Tibial artery (tissue), 4 donors: Measurements from ENCODE around the gene EFHC1.
"Not testable (repeated sequence)": the region's sequence is repeated elsewhere in the genome, so short reads cannot be mapped to it uniquely, and the experiment has no call there.

Experiments
- DNase-seq, 2 donors: peaks; one replicate each; pipeline ENCODE4 v3.0.0-alpha.2; 2019
- H3K27ac ChIP-seq, 2 donors: fragments of 200-600 bp; sonication (generic) in 1 of 2; 1 replicate in 1 of 2; 2 replicates in 1 of 2; pipeline ENCODE4 v1.5.1; 2018 to 2019; ENCODE audit warnings: mild to moderate bottlenecking in 1 of 2
- H3K27me3 ChIP-seq, 2 donors: fragments of 200-600 bp; sonication (generic) in 1 of 2; one replicate each; pipeline versions ENCODE4 v1.5.1 to v1.6.0; 2016 to 2019
- H3K36me3 ChIP-seq, 3 donors: fragments of 200-600 bp; sonication (generic) in 2 of 3; one replicate each; pipeline ENCODE4 v1.5.1; 2016 to 2019; ENCODE audit warnings: mild to moderate bottlenecking in 2 of 3
- H3K4me1 ChIP-seq, 4 donors: fragments of 200-600 bp; sonication (generic) in 2 of 4; 1 replicate in 3 of 4; 2 replicates in 1 of 4; pipeline ENCODE4 v1.5.1; 2016 to 2019
- H3K4me3 ChIP-seq, 2 donors: fragments of 200-600 bp; sonication (generic) in 1 of 2; 1 replicate in 1 of 2; 2 replicates in 1 of 2; pipeline ENCODE4 v1.5.1; 2018 to 2019; ENCODE audit warnings: mild to moderate bottlenecking in 2 of 2
- H3K9me3 ChIP-seq, 3 donors: fragments of 200-600 bp; sonication (generic) in 1 of 3; one replicate each; pipeline ENCODE4 v1.5.1; 2016 to 2019
- intact Hi-C: fragments of 100-400 bp; cut with DNase I; formaldehyde crosslinking; loops from one replicate; pipeline ENCODE4 v1.15.0; 2023; ENCODE audit warnings: low total_unique reads
- TF ChIP-seq, protein P1 (sequence below), 2 experiments: fragments of 200-600 bp in 1 of 2; fragments of 450-650 bp in 1 of 2; IDR thresholded peaks; one replicate each; pipeline ENCODE4 v1.5.1; 2017 to 2019; ENCODE audit warnings: antibody characterized with exemption in 2 of 2, mild to moderate bottlenecking in 1 of 2, moderate library complexity in 1 of 2

Gene EFHC1

DNA sequence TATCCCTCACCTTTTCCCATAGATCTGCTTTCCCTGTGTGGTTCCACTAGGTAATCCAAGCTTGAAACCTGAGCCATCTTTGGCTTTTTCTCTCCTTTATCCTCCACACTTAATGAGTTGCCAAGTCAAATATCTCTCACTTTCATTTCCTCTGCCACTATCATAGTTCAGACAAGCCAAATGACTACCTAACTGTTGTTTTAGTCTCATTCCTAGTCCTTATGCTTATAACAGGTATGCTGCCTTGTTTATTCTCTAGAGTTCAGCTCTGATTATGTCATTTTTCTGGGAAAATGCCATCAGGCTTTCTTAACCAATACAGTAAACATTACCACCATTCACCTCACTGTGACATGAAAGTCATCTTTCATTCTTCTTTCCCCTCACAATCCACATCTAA is 6.5 kb downstream of the EFHC1 start:
- DNase-seq, result no peak
- intact Hi-C loops, result no loop called here
- Histone ChIP-seq H3K36me3 (no peaks in the 10 kb centered on the region), H3K27me3 (no peaks in the 10 kb centered on the region), H3K4me1 (peaks cover 0 to 19% (median 9%) of the 10 kb centered on the region in 4 donors), H3K9me3 (no peaks in the 10 kb centered on the region), H3K27ac (no peak overlapping the region), H3K4me3 (no peak overlapping the region)
- TF ChIP-seq, protein P1, sequence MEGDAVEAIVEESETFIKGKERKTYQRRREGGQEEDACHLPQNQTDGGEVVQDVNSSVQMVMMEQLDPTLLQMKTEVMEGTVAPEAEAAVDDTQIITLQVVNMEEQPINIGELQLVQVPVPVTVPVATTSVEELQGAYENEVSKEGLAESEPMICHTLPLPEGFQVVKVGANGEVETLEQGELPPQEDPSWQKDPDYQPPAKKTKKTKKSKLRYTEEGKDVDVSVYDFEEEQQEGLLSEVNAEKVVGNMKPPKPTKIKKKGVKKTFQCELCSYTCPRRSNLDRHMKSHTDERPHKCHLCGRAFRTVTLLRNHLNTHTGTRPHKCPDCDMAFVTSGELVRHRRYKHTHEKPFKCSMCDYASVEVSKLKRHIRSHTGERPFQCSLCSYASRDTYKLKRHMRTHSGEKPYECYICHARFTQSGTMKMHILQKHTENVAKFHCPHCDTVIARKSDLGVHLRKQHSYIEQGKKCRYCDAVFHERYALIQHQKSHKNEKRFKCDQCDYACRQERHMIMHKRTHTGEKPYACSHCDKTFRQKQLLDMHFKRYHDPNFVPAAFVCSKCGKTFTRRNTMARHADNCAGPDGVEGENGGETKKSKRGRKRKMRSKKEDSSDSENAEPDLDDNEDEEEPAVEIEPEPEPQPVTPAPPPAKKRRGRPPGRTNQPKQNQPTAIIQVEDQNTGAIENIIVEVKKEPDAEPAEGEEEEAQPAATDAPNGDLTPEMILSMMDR (IDR thresholded peaks at IDR 0.05), result no peak

DNA sequence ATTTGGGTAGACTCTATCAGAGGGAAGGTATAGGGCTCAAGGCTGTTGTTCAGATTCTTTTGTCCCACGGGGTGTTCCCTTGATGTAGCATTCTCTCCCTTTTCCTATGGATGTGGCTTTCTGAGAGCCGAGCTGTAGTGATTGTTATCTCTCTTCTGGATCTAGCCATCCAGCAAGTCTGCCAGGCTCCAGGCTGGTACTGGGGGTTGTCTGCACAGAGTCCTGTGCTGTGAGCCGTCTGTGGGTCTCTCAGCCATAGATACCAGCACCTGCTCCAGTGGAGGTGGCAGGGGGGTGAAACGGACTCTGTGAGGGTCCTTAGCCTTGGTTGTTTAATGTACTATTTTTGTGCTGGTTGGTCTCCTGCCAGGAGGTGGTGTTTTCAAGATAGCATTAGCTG is 13.2 kb downstream of the EFHC1 start:
- H3K9me3 ChIP-seq, H3K27ac ChIP-seq, H3K36me3 ChIP-seq, H3K27me3 ChIP-seq, H3K4me3 ChIP-seq, intact Hi-C loops, DNase-seq, H3K4me1 ChIP-seq: not testable (repeated sequence)

DNA sequence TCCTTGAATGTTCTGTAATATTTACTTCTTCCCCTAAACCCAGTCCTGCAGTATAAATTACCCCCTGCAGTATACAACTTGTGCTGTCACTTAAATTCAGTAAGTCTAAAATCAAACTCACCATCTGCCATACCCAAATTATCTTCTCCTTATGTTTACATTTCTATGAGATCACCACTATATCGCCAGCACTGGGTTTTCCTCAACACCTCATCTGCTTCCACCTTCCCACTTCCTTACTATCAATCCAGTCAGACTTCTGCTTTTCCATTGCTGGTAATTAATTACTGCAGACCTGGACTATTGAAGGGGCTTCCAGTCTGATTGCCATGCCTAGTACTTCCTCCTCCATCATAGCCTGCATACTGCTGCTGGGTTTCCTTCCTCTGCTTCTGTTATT is 15.2 kb downstream of the EFHC1 start:
- TF ChIP-seq, protein P1 (IDR thresholded peaks at IDR 0.05), result no peak
- Histone ChIP-seq H3K36me3 (peaks cover 0 to 14% (median 3%) of the 10 kb centered on the region in 3 donors), H3K4me1 (no peaks in the 10 kb centered on the region), H3K27me3 (no peaks in the 10 kb centered on the region), H3K27ac (no peak overlapping the region), H3K9me3 (no peaks in the 10 kb centered on the region), H3K4me3 (no peak overlapping the region)
- intact Hi-C loops, result no loop called here
- no peak for DNase-seq

DNA sequence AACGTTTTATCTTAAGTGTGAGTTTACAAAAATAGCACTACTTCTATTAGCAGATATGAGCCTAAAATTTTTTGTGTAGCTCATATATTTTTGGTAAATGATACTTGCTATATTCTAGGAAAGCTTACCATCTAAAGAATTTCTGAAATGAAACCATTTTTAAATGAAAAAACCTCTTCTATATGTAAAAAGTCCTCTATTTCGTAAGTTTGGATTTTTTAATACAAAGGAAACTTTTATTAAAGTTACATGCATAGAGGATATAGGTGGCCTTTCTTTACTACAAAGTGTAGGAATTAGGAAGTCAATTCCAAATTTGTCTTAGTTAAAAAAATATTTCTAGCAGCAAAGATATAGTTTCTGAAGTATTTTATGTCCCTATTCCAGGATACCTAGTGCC is 18.8 kb downstream of the EFHC1 start:
- no peak for DNase-seq
- no peaks in the 10 kb centered on the region for H3K27me3 ChIP-seq
- H3K9me3 ChIP-seq, result no peaks in the 10 kb centered on the region
- H3K4me1 ChIP-seq, result no peaks in the 10 kb centered on the region
- intact Hi-C loops, result no loop called here
- TF ChIP-seq, protein P1 (IDR thresholded peaks at IDR 0.05), result no peak
- H3K4me3 ChIP-seq, result no peak overlapping the region
- no peak overlapping the region for H3K27ac ChIP-seq
- H3K36me3 ChIP-seq, result peaks cover 0 to 12% (median 6%) of the 10 kb centered on the region in 3 donors

DNA sequence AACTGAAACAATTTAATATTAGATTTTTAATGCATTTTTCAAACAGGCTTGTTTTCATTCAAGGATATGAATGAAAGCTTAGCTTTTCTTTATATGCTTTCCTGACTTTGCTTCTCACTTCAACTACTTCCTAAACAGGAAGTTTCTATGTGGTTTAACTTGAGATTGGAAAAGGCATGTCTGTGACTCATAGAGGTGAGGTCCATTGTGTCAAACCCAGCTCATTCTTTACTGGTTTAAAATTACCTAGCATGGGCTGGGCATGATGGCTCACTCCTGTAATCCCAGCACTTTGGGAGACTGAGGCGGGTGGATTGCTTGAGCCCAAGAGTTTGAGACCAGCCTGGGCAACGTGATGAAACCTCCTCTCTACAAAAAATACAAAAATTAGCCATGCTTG is 34.4 kb downstream of the EFHC1 start:
- no peak for DNase-seq
- Histone ChIP-seq H3K4me1 (no peaks in the 10 kb centered on the region), H3K27me3 (no peaks in the 10 kb centered on the region), H3K36me3 (peaks cover 0 to 9% (median 5%) of the 10 kb centered on the region in 3 donors), H3K27ac (no peak overlapping the region), H3K4me3 (no peak overlapping the region), H3K9me3 (no peaks in the 10 kb centered on the region)
- TF ChIP-seq, protein P1 (IDR thresholded peaks at IDR 0.05), result no peak
- intact Hi-C loops, result no loop called here

DNA sequence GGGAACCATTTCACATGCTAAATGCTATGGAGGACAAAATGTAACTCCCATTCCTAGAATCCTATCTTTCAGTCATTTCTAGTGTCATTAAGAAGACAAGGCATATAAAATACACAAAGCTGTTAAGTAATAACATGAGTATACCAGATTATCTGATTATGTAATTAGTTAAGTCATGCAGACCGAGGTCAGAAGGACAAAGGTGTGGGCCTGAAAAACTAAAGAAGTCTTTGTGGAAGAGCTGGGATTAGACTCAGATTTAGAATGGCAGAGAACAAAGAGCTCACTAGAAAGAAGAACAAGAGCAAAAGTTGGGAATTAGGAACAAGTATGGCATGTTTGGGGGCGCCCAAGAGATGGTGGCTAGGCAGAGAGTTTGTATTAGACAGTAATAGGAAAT is 37.0 kb downstream of the EFHC1 start:
- TF ChIP-seq, protein P1 (IDR thresholded peaks at IDR 0.05), result no peak
- Histone ChIP-seq H3K4me3 (no peak overlapping the region), H3K4me1 (no peaks in the 10 kb centered on the region), H3K36me3 (peaks cover 0 to 9% (median 5%) of the 10 kb centered on the region in 3 donors), H3K9me3 (no peaks in the 10 kb centered on the region), H3K27ac (no peak overlapping the region), H3K27me3 (no peaks in the 10 kb centered on the region)
- DNase-seq, result no peak
- intact Hi-C loops, result no loop called here

DNA sequence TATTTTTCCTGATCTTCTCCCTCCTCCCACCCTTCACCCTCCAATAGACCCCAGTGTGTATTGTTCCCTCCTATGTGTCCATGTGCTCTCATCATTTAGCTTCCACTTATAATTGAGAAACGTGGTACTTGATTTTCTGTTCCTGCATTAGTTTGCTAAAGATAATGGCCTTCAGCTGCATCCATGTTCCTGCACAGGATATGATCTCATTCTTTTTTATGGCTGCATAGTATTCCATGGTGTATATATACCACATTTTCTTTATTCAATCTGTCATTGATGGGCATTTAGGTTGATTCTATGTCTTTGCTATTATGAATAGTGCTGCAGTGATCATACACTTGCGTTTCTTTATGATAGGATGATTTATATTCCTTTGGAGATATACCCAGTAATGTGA is 41.1 kb downstream of the EFHC1 start:
- H3K36me3 ChIP-seq, intact Hi-C loops, H3K4me3 ChIP-seq, H3K27me3 ChIP-seq, H3K9me3 ChIP-seq, H3K27ac ChIP-seq, H3K4me1 ChIP-seq, DNase-seq: not testable (repeated sequence)
